ENCODE data around the gene TMEM270.

GRCh38 chr7:73834626-73835191 lies 26.2 kb upstream of the TMEM270 start:
- TF ChIP-seq, protein P1, sequence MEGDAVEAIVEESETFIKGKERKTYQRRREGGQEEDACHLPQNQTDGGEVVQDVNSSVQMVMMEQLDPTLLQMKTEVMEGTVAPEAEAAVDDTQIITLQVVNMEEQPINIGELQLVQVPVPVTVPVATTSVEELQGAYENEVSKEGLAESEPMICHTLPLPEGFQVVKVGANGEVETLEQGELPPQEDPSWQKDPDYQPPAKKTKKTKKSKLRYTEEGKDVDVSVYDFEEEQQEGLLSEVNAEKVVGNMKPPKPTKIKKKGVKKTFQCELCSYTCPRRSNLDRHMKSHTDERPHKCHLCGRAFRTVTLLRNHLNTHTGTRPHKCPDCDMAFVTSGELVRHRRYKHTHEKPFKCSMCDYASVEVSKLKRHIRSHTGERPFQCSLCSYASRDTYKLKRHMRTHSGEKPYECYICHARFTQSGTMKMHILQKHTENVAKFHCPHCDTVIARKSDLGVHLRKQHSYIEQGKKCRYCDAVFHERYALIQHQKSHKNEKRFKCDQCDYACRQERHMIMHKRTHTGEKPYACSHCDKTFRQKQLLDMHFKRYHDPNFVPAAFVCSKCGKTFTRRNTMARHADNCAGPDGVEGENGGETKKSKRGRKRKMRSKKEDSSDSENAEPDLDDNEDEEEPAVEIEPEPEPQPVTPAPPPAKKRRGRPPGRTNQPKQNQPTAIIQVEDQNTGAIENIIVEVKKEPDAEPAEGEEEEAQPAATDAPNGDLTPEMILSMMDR (IDR thresholded peaks at IDR 0.05): no peak
- TF ChIP-seq SIN3A (IDR thresholded peaks at IDR 0.05; ENCODE audit: borderline replicate concordance, insufficient read depth, low read depth, low read length): no peak
- no peak for TF ChIP-seq POLR2AphosphoS5 (IDR thresholded peaks at IDR 0.05; ENCODE audit: low read depth, low read length)
- TF ChIP-seq, protein P2, sequence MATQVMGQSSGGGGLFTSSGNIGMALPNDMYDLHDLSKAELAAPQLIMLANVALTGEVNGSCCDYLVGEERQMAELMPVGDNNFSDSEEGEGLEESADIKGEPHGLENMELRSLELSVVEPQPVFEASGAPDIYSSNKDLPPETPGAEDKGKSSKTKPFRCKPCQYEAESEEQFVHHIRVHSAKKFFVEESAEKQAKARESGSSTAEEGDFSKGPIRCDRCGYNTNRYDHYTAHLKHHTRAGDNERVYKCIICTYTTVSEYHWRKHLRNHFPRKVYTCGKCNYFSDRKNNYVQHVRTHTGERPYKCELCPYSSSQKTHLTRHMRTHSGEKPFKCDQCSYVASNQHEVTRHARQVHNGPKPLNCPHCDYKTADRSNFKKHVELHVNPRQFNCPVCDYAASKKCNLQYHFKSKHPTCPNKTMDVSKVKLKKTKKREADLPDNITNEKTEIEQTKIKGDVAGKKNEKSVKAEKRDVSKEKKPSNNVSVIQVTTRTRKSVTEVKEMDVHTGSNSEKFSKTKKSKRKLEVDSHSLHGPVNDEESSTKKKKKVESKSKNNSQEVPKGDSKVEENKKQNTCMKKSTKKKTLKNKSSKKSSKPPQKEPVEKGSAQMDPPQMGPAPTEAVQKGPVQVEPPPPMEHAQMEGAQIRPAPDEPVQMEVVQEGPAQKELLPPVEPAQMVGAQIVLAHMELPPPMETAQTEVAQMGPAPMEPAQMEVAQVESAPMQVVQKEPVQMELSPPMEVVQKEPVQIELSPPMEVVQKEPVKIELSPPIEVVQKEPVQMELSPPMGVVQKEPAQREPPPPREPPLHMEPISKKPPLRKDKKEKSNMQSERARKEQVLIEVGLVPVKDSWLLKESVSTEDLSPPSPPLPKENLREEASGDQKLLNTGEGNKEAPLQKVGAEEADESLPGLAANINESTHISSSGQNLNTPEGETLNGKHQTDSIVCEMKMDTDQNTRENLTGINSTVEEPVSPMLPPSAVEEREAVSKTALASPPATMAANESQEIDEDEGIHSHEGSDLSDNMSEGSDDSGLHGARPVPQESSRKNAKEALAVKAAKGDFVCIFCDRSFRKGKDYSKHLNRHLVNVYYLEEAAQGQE (IDR thresholded peaks at IDR 0.05; ENCODE audit: insufficient read depth in 1 of 2, low read depth in 2 of 2, low read length in 1 of 2): no peak
- TF ChIP-seq TCF7L2 (IDR thresholded peaks at IDR 0.05; ENCODE audit: low read depth, low read length): no peak

All from Panc1 (cell line).